GM23248 (cell line): ENCODE measurements around the gene LSM11. TPM values are rescaled to one million over a fixed set of nuclear protein-coding genes. Genes with fewer than 3 reads are reported as not detected.
"Not testable (repeated sequence)": the region's sequence is repeated elsewhere in the genome, so short reads cannot be mapped to it uniquely, and the experiment has no call there.

ENCODE experiments used
- DNase-seq: peaks from one replicate; pipeline ENCODE4 v3.0.0-alpha.2; 2015
- H2AFZ ChIP-seq: fragments of 200-600 bp; sonication (generic); 2 replicates; pipeline ENCODE4 v1.6.1; 2016; ENCODE audit warnings: antibody characterized with exemption
- H3F3A ChIP-seq: fragments of 200-600 bp; sonication (generic); 2 replicates; pipeline ENCODE4 v1.6.1; 2016; ENCODE audit warnings: mild to moderate bottlenecking, antibody characterized with exemption, mixed run types; ENCODE audit not compliant: insufficient read depth
- H3K27ac ChIP-seq: fragments of 200-600 bp; sonication (generic); 2 replicates; pipeline ENCODE4 v1.5.1; 2016; ENCODE audit warnings: mild to moderate bottlenecking
- H3K27me3 ChIP-seq: fragments of 200-600 bp; sonication (generic); replicated peaks from 2 replicates; pipeline ENCODE4 v1.6.1; 2016; ENCODE audit warnings: mild to moderate bottlenecking; ENCODE audit not compliant: insufficient read depth
- H3K36me3 ChIP-seq: fragments of 200-600 bp; sonication (generic); 2 replicates; pipeline ENCODE4 v1.6.1; 2016; ENCODE audit warnings: low read depth, mild to moderate bottlenecking
- H3K4me1 ChIP-seq: fragments of 200-600 bp; sonication (generic); 2 replicates; pipeline ENCODE4 v1.6.1; 2016; ENCODE audit warnings: mild to moderate bottlenecking; ENCODE audit not compliant: insufficient read depth
- H3K4me2 ChIP-seq: fragments of 200-600 bp; sonication (generic); one replicate; pipeline ENCODE4 v1.6.1; 2016; ENCODE audit warnings: mild to moderate bottlenecking; ENCODE audit not compliant: unreplicated experiment
- H3K4me3 ChIP-seq: fragments of 200-600 bp; sonication (generic); 2 replicates; pipeline ENCODE4 v1.5.1; 2016; ENCODE audit warnings: mild to moderate bottlenecking
- H3K79me2 ChIP-seq: fragments of 200-600 bp; sonication (generic); 2 replicates; pipeline ENCODE4 v1.6.1; 2016; ENCODE audit warnings: mild to moderate bottlenecking; ENCODE audit not compliant: insufficient read depth
- H3K9ac ChIP-seq: fragments of 200-600 bp; sonication (generic); 2 replicates; pipeline ENCODE4 v1.6.1; 2016; ENCODE audit warnings: mild to moderate bottlenecking
- H3K9me2 ChIP-seq: fragments of 200-600 bp; sonication (generic); 2 replicates; pipeline ENCODE4 v1.6.1; 2016; ENCODE audit warnings: mixed run types, mild to moderate bottlenecking, moderate library complexity; ENCODE audit not compliant: insufficient read depth
- H3K9me3 ChIP-seq: fragments of 200-600 bp; sonication (generic); one replicate; pipeline ENCODE4 v1.6.1; 2017; ENCODE audit warnings: low read depth
- H4K20me1 ChIP-seq: fragments of 200-600 bp; sonication (generic); 2 replicates; pipeline ENCODE4 v1.6.0; 2016; ENCODE audit not compliant: insufficient read depth
- EZH2 ChIP-seq: fragments of 200-600 bp; sonication (generic); IDR thresholded peaks from 2 replicates; pipeline ENCODE4 v1.6.1; 2018; ENCODE audit warnings: antibody characterized with exemption, mild to moderate bottlenecking; ENCODE audit not compliant: insufficient read depth, poor library complexity, severe bottlenecking
- EZH2phosphoT487 ChIP-seq: fragments of 200-600 bp; sonication (generic); IDR thresholded peaks from 2 replicates; pipeline ENCODE4 v1.6.1; 2018; ENCODE audit warnings: antibody characterized with exemption, moderate library complexity, mild to moderate bottlenecking, low read depth; ENCODE audit not compliant: insufficient read depth
- WGBS, 2 experiments: methylation state at CpG; one replicate each; pipeline ENCODE4 v1.1.6; 2015 to 2017; ENCODE audit warnings: low lambda C conversion rate in 2 of 2, low coverage in 1 of 2; ENCODE audit errors: missing lambda C conversion rate in 2 of 2; 5-methylcytosine and 5-hydroxymethylcytosine counted together
- in situ Hi-C: fragments of 300-500 bp; cut with MboI; formaldehyde crosslinking; loops from 2 replicates; pipeline ENCODE4 v1.15.0; 2020
- polyA plus RNA-seq: library from polyadenylated mRNA; unstranded; fragments of >200 nt; fragmentation: Nextera tagmentation; extraction: Ambion mirVana; gene quantifications from 2 replicates; pipeline ENCODE4 v1.2.1, GENCODE V29; 2016
- total RNA-seq: library from RNA; depleted of rRNA; stranded (reverse); fragments of >200 nt; shearing (Covaris generic); gene quantifications from 2 replicates; pipeline ENCODE4 v1.2.3, GENCODE V29; 2014; rRNA removed

The LSM11 gene
- total RNA-seq (2.1 and 4.0 TPM in 2 replicates), polyA plus RNA-seq (0.52 and 0.79 TPM in 2 replicates)

DNA sequence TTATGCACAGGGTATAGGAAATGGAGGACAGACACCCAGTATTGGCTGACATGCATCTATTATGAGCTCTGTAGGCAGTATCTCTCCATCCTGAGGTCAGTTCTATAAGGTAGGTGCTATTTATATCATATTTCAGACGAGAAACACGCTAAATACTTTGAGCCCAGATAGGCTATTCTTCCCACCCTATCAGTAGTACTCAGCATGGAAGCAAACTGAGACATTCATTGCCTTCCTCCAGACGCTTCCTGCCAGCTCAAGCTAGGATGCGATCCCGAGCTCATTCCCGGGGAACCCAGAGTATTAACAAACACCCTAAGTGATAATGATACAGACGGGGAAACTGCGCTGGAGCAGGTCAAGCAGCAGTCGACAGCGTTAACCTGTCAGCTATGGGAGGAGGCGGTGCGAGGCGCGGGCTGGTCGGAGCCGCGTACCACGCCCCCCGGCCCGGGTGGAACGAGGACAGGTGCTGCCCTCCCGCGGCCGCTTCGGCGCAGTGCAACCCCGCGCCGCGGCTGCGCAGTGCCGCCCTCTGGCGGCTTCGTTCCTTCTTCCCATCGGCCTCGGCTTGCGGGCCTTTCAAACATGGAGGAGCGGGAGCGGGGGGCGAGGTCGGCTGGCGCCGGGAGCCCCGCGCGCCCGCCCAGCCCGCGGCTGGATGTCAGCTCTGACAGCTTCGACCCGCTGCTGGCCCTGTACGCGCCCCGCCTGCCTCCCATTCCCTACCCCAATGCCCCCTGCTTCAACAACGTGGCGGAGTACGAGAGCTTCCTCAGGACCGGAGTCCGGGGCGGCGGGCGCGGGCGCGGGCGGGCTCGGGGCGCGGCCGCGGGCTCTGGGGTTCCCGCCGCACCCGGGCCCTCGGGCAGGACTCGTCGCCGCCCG is at the start of gene LSM11:
LSM11 (plus strand) TSS at position 550 of the 888 bp plus-strand sequence; CDS start at position 589, 39 bp downstream.
- TF ChIP-seq EZH2phosphoT487, result no peak
- no peak for TF ChIP-seq EZH2
- DNase-seq, result peak; percentile 94
- H3K79me2 ChIP-seq, result no peaks in the 10 kb centered on the region

GRCh38 chr5:157693816-157694215 is 49.7 kb upstream of the LSM11 start:
- H3K9me2 ChIP-seq, H3K27ac ChIP-seq, H3K36me3 ChIP-seq, H3K9me3 ChIP-seq, H3F3A ChIP-seq, DNase-seq, H3K4me2 ChIP-seq, H3K4me3 ChIP-seq, H2AFZ ChIP-seq, H3K79me2 ChIP-seq, H4K20me1 ChIP-seq, H3K9ac ChIP-seq, in situ Hi-C loops, H3K4me1 ChIP-seq, H3K27me3 ChIP-seq: not testable (repeated sequence)
- 84 to 88% methylated on average over 21 to 25 of the region's 25 CpGs for WGBS, 2 experiments

More for the DNA sequence above, at the start of gene LSM11:
- H3K9ac ChIP-seq, result peak within 1 kb of the TSS; percentile 81
- H3K27me3 ChIP-seq, result no peaks in the 10 kb centered on the region
- peaks cover 1% of the 10 kb centered on the region for H3K4me1 ChIP-seq
- peaks cover 3% of the 10 kb centered on the region for H3F3A ChIP-seq
- H2AFZ ChIP-seq, result peak within 1 kb of the TSS; percentile 99
- no peaks in the 10 kb centered on the region for H3K9me3 ChIP-seq
- H3K36me3 ChIP-seq, result peaks cover under 1% of the 10 kb centered on the region; the same call in 1 of the 2 replicates
- H3K4me2 ChIP-seq, result peak within 1 kb of the TSS; percentile 99
- H3K27ac ChIP-seq, result no peak within 1 kb of the TSS
- H3K4me3 ChIP-seq, result peak within 1 kb of the TSS; percentile 85
- no peaks in the 10 kb centered on the region for H3K9me2 ChIP-seq
- WGBS, 2 experiments, result 1% methylated on average over 39 to 60 of the region's 79 CpGs
- in situ Hi-C loops, result loop anchor here (25.0 kb wide), 1 partner anchor 406 kb away; a partner anchor contains a TSS
- no peaks in the 10 kb centered on the region for H4K20me1 ChIP-seq

GRCh38 chr5:157696154-157696553 is 47.4 kb upstream of the LSM11 start:
- H3K27me3 ChIP-seq, H3K9ac ChIP-seq, H4K20me1 ChIP-seq, H3K27ac ChIP-seq, H3K4me2 ChIP-seq, H3K4me3 ChIP-seq, H3K9me3 ChIP-seq, H3K79me2 ChIP-seq, in situ Hi-C loops, DNase-seq, H3K4me1 ChIP-seq, H3K9me2 ChIP-seq, H3F3A ChIP-seq, H3K36me3 ChIP-seq, H2AFZ ChIP-seq: not testable (repeated sequence)
- WGBS, 2 experiments, result 59 to 64% methylated on average over 3 of the region's 3 CpGs

- H3K4me3 ChIP-seq, H4K20me1 ChIP-seq, in situ Hi-C loops, H3K27ac ChIP-seq, H3F3A ChIP-seq, H3K9me2 ChIP-seq, H3K9me3 ChIP-seq, H3K79me2 ChIP-seq, H3K4me1 ChIP-seq, DNase-seq, H3K36me3 ChIP-seq, H2AFZ ChIP-seq, H3K4me2 ChIP-seq, H3K9ac ChIP-seq, H3K27me3 ChIP-seq: not testable (repeated sequence)
- 55 to 56% methylated on average over 4 of the region's 4 CpGs for WGBS, 2 experiments
These were observed 44.8 kb upstream of the LSM11 start for GRCh38 chr5:157698674-157699073.
